Panc1 (cell line): Measurements from ENCODE around the gene AMZ1.

Experiments used
- POLR2AphosphoS5 ChIP-seq: IDR thresholded peaks from 2 replicates; pipeline ENCODE4 v1.6.1; 2012; ENCODE audit warnings: mild to moderate bottlenecking, low read depth, low read length, moderate library complexity
- SIN3A ChIP-seq: IDR thresholded peaks from 2 replicates; pipeline ENCODE4 v1.6.1; 2012; ENCODE audit warnings: low read depth, mild to moderate bottlenecking, low read length, moderate library complexity, borderline replicate concordance; ENCODE audit not compliant: insufficient read depth
- TCF7L2 ChIP-seq: IDR thresholded peaks from 2 replicates; pipeline ENCODE4 v1.6.1; 2011; ENCODE audit warnings: mild to moderate bottlenecking, low read depth, low read length, inconsistent platforms
- TF ChIP-seq, protein P1 (sequence below): fragments of 450-650 bp; IDR thresholded peaks from 2 replicates; pipeline ENCODE4 v1.5.1; 2017; ENCODE audit warnings: mild to moderate bottlenecking
- TF ChIP-seq, protein P2 (sequence below), 2 experiments: IDR thresholded peaks; 2 replicates each; pipeline ENCODE4 v1.6.1; 2011 to 2012; ENCODE audit warnings: low read depth in 2 of 2, control low read depth in 1 of 2, low read length in 1 of 2, mild to moderate bottlenecking in 1 of 2, moderate library complexity in 1 of 2; ENCODE audit not compliant: insufficient read depth in 1 of 2

DNA sequence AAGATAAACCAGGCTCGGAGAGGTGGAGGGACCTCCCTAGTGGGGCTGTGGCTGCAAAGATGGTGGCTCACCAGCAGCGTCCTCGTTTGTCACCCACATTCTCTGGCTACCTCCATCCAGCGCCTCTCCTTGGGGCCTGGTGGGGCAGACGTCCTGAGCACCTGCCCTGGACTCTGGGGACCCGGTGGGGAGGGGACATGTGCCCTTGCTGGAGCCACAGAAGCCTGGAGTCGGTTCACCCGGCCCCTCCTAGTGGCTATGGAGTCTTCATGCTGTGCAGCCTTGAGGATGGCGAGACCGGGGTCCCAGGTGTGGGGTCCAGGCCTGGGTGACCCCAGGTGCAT is 41.7 kb upstream of the AMZ1 start:
- TF ChIP-seq, protein P1, sequence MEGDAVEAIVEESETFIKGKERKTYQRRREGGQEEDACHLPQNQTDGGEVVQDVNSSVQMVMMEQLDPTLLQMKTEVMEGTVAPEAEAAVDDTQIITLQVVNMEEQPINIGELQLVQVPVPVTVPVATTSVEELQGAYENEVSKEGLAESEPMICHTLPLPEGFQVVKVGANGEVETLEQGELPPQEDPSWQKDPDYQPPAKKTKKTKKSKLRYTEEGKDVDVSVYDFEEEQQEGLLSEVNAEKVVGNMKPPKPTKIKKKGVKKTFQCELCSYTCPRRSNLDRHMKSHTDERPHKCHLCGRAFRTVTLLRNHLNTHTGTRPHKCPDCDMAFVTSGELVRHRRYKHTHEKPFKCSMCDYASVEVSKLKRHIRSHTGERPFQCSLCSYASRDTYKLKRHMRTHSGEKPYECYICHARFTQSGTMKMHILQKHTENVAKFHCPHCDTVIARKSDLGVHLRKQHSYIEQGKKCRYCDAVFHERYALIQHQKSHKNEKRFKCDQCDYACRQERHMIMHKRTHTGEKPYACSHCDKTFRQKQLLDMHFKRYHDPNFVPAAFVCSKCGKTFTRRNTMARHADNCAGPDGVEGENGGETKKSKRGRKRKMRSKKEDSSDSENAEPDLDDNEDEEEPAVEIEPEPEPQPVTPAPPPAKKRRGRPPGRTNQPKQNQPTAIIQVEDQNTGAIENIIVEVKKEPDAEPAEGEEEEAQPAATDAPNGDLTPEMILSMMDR, result no peak
- TF ChIP-seq POLR2AphosphoS5 (no peak), SIN3A (no peak), TCF7L2 (no peak)
- TF ChIP-seq, protein P2, sequence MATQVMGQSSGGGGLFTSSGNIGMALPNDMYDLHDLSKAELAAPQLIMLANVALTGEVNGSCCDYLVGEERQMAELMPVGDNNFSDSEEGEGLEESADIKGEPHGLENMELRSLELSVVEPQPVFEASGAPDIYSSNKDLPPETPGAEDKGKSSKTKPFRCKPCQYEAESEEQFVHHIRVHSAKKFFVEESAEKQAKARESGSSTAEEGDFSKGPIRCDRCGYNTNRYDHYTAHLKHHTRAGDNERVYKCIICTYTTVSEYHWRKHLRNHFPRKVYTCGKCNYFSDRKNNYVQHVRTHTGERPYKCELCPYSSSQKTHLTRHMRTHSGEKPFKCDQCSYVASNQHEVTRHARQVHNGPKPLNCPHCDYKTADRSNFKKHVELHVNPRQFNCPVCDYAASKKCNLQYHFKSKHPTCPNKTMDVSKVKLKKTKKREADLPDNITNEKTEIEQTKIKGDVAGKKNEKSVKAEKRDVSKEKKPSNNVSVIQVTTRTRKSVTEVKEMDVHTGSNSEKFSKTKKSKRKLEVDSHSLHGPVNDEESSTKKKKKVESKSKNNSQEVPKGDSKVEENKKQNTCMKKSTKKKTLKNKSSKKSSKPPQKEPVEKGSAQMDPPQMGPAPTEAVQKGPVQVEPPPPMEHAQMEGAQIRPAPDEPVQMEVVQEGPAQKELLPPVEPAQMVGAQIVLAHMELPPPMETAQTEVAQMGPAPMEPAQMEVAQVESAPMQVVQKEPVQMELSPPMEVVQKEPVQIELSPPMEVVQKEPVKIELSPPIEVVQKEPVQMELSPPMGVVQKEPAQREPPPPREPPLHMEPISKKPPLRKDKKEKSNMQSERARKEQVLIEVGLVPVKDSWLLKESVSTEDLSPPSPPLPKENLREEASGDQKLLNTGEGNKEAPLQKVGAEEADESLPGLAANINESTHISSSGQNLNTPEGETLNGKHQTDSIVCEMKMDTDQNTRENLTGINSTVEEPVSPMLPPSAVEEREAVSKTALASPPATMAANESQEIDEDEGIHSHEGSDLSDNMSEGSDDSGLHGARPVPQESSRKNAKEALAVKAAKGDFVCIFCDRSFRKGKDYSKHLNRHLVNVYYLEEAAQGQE (IDR thresholded peaks at IDR 0.05; ENCODE audit: insufficient read depth in 1 of 2, low read depth in 2 of 2, low read length in 1 of 2), result no peak
